HCT116 (cell line): Measurements from ENCODE around the gene KIRREL3. TPM values are rescaled to one million over a fixed set of nuclear protein-coding genes. Genes with fewer than 3 reads are reported as not detected.

Experiments used
- ATAC-seq: fragments of 200-7000 bp; cut with Tn5 transposase; 2 replicates; pipeline ENCODE4 v1.9.1; 2020; ENCODE audit warnings: mild to moderate bottlenecking, moderate library complexity
- BruUV-seq: library from RNA; stranded (reverse); fragments of 400-500 nt; replicated peaks from 2 replicates; lab custom pipeline; 2021; lab: Mats Ljungman, UMichigan
- CTCF ChIA-PET: fragments of 300-600 bp; sonication (Branson Sonifier 250); formaldehyde crosslinking; loops from one replicate; lab custom pipeline; 2021; ENCODE audit warnings: antibody characterized with exemption; lab: Charles Lee
- POLR2A ChIA-PET: fragments of 300-600, 350-600 bp; sonication (Branson Sonifier 250); formaldehyde crosslinking; loops from one replicate; lab custom pipeline; 2021; ENCODE audit warnings: antibody characterized with exemption; lab: Charles Lee
- RAD21 ChIA-PET, 2 experiments: fragments of 300-600 bp; sonication (Branson Sonifier 250); formaldehyde crosslinking; loops; one replicate each; lab custom pipeline; 2023; ENCODE audit warnings: low total read pairs in 2 of 2; ENCODE audit not compliant: uncharacterized antibody in 2 of 2, unreplicated experiment in 2 of 2, low non-redundant PET in 1 of 2; lab: Charles Lee
- DNase-seq: peaks from one replicate; pipeline ENCODE4 v3.0.0-alpha.2; 2010; ENCODE audit warnings: low read depth, low spot score
- H2AFZ ChIP-seq: fragments of 200-600 bp; shearing (Covaris generic), sonication (generic); 2 replicates; pipeline ENCODE4 v1.6.1; 2017; ENCODE audit warnings: low read depth, mixed run types, mixed read lengths, antibody characterized with exemption, low read length; ENCODE audit not compliant: poor library complexity, severe bottlenecking
- H3K27ac ChIP-seq: 2 replicates; pipeline ENCODE4 v1.5.1; 2012; ENCODE audit warnings: low read depth, low read length
- H3K27me3 ChIP-seq: fragments of 200-600 bp; sonication (generic); 2 replicates; pipeline ENCODE4 v1.6.1; 2016; ENCODE audit warnings: mixed run types, low read length, mixed read lengths; ENCODE audit not compliant: insufficient read depth
- H3K36me3 ChIP-seq, 2 experiments: fragments of 200-500 bp in 1 of 2; fragments of 200-600 bp in 1 of 2; sonication (Bioruptor generic) in 1 of 2; sonication (generic) in 1 of 2; 2 replicates each; pipeline versions ENCODE4 v1.5.1 to v1.6.1; 2014 to 2016; ENCODE audit warnings: low read length in 2 of 2, inconsistent platforms in 1 of 2, mixed read lengths in 1 of 2, mixed run types in 1 of 2; ENCODE audit not compliant: insufficient read depth in 2 of 2, control insufficient read depth in 1 of 2
- H3K4me1 ChIP-seq, 2 experiments: fragments of 200-600 bp in 1 of 2; sonication (generic) in 1 of 2; 2 replicates each; pipeline versions ENCODE4 v1.5.1 to v1.6.1; 2012 to 2017; ENCODE audit warnings: low read length in 2 of 2, inconsistent platforms in 1 of 2, mild to moderate bottlenecking in 1 of 2, mixed read lengths in 1 of 2, mixed run types in 1 of 2, moderate library complexity in 1 of 2; ENCODE audit not compliant: insufficient read depth in 2 of 2, control insufficient read depth in 1 of 2
- H3K4me2 ChIP-seq: fragments of 200-600 bp; sonication (generic); 2 replicates; pipeline ENCODE4 v1.6.1; 2017; ENCODE audit warnings: mixed run types, low read length, mixed read lengths
- H3K4me3 ChIP-seq, 2 experiments: fragments of 200-600 bp in 1 of 2; sonication (generic) in 1 of 2; replicated peaks in 1 of 2; 2 replicates each; pipeline ENCODE4 v1.5.1; 2011 to 2016; ENCODE audit warnings: low read length in 2 of 2, control low read depth in 1 of 2, low read depth in 1 of 2, mild to moderate bottlenecking in 1 of 2, mixed read lengths in 1 of 2, mixed run types in 1 of 2
- H3K79me2 ChIP-seq: fragments of 200-600 bp; sonication (generic); 2 replicates; pipeline ENCODE4 v1.6.1; 2017; ENCODE audit warnings: mild to moderate bottlenecking, mixed run types, low read length, moderate library complexity, mixed read lengths; ENCODE audit not compliant: insufficient read depth
- H3K9ac ChIP-seq: fragments of 200-600 bp; sonication (generic); 2 replicates; pipeline ENCODE4 v1.6.1; 2016; ENCODE audit warnings: low read length, mixed read lengths
- H3K9me2 ChIP-seq: fragments of 200-600 bp; sonication (generic), shearing (Covaris generic); 2 replicates; pipeline ENCODE4 v1.6.1; 2017; ENCODE audit warnings: mixed run types, mild to moderate bottlenecking, moderate library complexity; ENCODE audit not compliant: insufficient read depth
- H3K9me3 ChIP-seq, 2 experiments: fragments of 200-500 bp in 1 of 2; fragments of 200-600 bp in 1 of 2; sonication (Bioruptor generic) in 1 of 2; sonication (generic) in 1 of 2; 2 replicates each; pipeline ENCODE4 v1.6.1; 2014 to 2017; ENCODE audit warnings: low read length in 2 of 2, mixed read lengths in 2 of 2, inconsistent platforms in 1 of 2, low read depth in 1 of 2, mild to moderate bottlenecking in 1 of 2, mixed run types in 1 of 2, moderate library complexity in 1 of 2; ENCODE audit not compliant: control insufficient read depth in 1 of 2, insufficient read depth in 1 of 2
- H4K20me1 ChIP-seq: fragments of 200-600 bp; sonication (generic), shearing (Covaris generic); 2 replicates; pipeline ENCODE4 v1.6.1; 2017; ENCODE audit warnings: mixed run types, mild to moderate bottlenecking, moderate library complexity; ENCODE audit not compliant: insufficient read depth
- ATF3 ChIP-seq: IDR thresholded peaks from 2 replicates; pipeline ENCODE4 v1.6.1; 2012
- CBX3 ChIP-seq: IDR thresholded peaks from 2 replicates; pipeline ENCODE4 v1.6.1; 2012; ENCODE audit warnings: low read depth
- CEBPB ChIP-seq: IDR thresholded peaks from 2 replicates; pipeline ENCODE4 v1.6.1; 2012; ENCODE audit warnings: low read depth
- CTCF ChIP-seq, 3 experiments: fragments of 200-600 bp in 1 of 3; sonication (generic) in 1 of 3; IDR thresholded peaks in 2 of 3; conservative IDR thresholded peaks in 1 of 3; 2 replicates each; pipeline ENCODE4 v1.5.1; 2012 to 2017; ENCODE audit warnings: low read depth in 2 of 3, low read length in 2 of 3, antibody characterized with exemption in 1 of 3, borderline replicate concordance in 1 of 3, control low read depth in 1 of 3, mild to moderate bottlenecking in 1 of 3, mixed read lengths in 1 of 3, mixed run types in 1 of 3, moderate library complexity in 1 of 3; ENCODE audit not compliant: insufficient read depth in 1 of 3
- EGR1 ChIP-seq: IDR thresholded peaks from 2 replicates; pipeline ENCODE4 v1.6.1; 2012; ENCODE audit warnings: low read depth
- ELF1 ChIP-seq: IDR thresholded peaks from 2 replicates; pipeline ENCODE4 v1.6.1; 2012; ENCODE audit warnings: low read depth, borderline replicate concordance
- EZH2 ChIP-seq: fragments of 200-600 bp; sonication (generic); IDR thresholded peaks from 2 replicates; pipeline ENCODE4 v1.6.1; 2017; ENCODE audit warnings: antibody characterized with exemption, mixed run types
- EZH2phosphoT487 ChIP-seq: fragments of 200-600 bp; IDR thresholded peaks from 2 replicates; pipeline ENCODE4 v1.6.1; 2018; ENCODE audit warnings: antibody characterized with exemption, borderline replicate concordance
- FOSL1 ChIP-seq: IDR thresholded peaks from 2 replicates; pipeline ENCODE4 v1.6.1; 2012; ENCODE audit warnings: low read depth
- JUND ChIP-seq: IDR thresholded peaks from 2 replicates; pipeline ENCODE4 v1.6.1; 2012
- MAX ChIP-seq: IDR thresholded peaks from 2 replicates; pipeline ENCODE4 v1.6.1; 2012
- POLR2A ChIP-seq: IDR thresholded peaks from 2 replicates; pipeline ENCODE4 v1.7.0; 2011; ENCODE audit warnings: borderline replicate concordance; ENCODE audit not compliant: insufficient read depth, insufficient read length; ENCODE audit errors: extremely low read depth
- POLR2AphosphoS5 ChIP-seq: IDR thresholded peaks from 2 replicates; pipeline ENCODE4 v1.6.1; 2011; ENCODE audit warnings: mild to moderate bottlenecking, low read depth, low read length, moderate library complexity
- RAD21 ChIP-seq: IDR thresholded peaks from 2 replicates; pipeline ENCODE4 v1.6.1; 2012; ENCODE audit warnings: low read depth, mild to moderate bottlenecking
- REST ChIP-seq: IDR thresholded peaks from 2 replicates; pipeline ENCODE4 v1.6.1; 2012; ENCODE audit warnings: low read depth
- SP1 ChIP-seq: IDR thresholded peaks from 2 replicates; pipeline ENCODE4 v1.6.1; 2012; ENCODE audit warnings: low read depth
- ZBTB33 ChIP-seq: IDR thresholded peaks from 2 replicates; pipeline ENCODE4 v1.6.1; 2011; ENCODE audit warnings: mild to moderate bottlenecking, low read length, moderate library complexity; ENCODE audit not compliant: insufficient replicate concordance; ENCODE audit errors: extremely low read depth
- ZFX ChIP-seq: fragments of 450-650 bp; IDR thresholded peaks from 2 replicates; pipeline ENCODE4 v1.6.1; 2017
- intact Hi-C: fragments of 100-400 bp; cut with micrococcal nuclease; formaldehyde crosslinking; loops from 2 replicates; pipeline ENCODE4 v1.10.0; 2022
- total RNA-seq: library from RNA; stranded (reverse); gene quantifications from one replicate; pipeline ENCODE4 v1.2.1, GENCODE V29; 2021; ENCODE audit not compliant: unreplicated experiment

Gene KIRREL3
- total RNA-seq, 1 experiment from 2014 or later: not detected

- peak overlapping the region; percentile 28 for H3K9ac ChIP-seq
- H2AFZ ChIP-seq: peak overlapping the region; percentile 82
- no peak overlapping the region for H3K4me3 ChIP-seq
- peaks cover 2 to 7% of the 10 kb centered on the region in 2 experiments; a peak in 3 of 4 replicates for H3K4me1 ChIP-seq
- no peak overlapping the region for H3K27ac ChIP-seq
- H3K79me2 ChIP-seq: no peaks in the 10 kb centered on the region
- intact Hi-C loops: loop anchor here (1.0 kb wide), 2 partner anchors 39 to 170 kb away; no protein-coding TSS in a partner anchor
- no peaks in the 10 kb centered on the region for H4K20me1 ChIP-seq
- peak overlapping the region; percentile 59 for H3K4me2 ChIP-seq
- H3K27me3 ChIP-seq: no peaks in the 10 kb centered on the region
- DNase-seq (peak; percentile 79), ATAC-seq (peak; percentile 90)
- no TSS peak for BruUV-seq
- ChIA-PET POLR2A (interaction anchor here (0.9 kb wide), 1 partner anchor 37 kb away, joined by 3 read pairs; no protein-coding TSS in a partner anchor), CTCF (interaction anchor here (0.6 to 2.8 kb wide), 30 partner anchors 9 to 1027 kb away, joined by 3 to 74 read pairs (median 4); partner anchors contain the start of genes DCPS and HYLS1), RAD21 (interaction anchor here (0.6 to 1.7 kb wide), 7 partner anchors 37 to 181 kb away, joined by 3 to 10 read pairs (median 6); no protein-coding TSS in a partner anchor)
- no peaks in the 10 kb centered on the region for H3K9me2 ChIP-seq
- H3K9me3 ChIP-seq: no peaks in the 10 kb centered on the region
- H3K36me3 ChIP-seq: no peaks in the 10 kb centered on the region
- no peak for TF ChIP-seq SP1
- TF ChIP-seq EZH2phosphoT487: no peak
- TF ChIP-seq CTCF (IDR thresholded peaks at IDR 0.05 in 2 of 3, conservative IDR thresholded peaks at IDR 0.05 in 1 of 3; ENCODE audit: borderline replicate concordance in 1 of 3, insufficient read depth in 1 of 3, low read depth in 2 of 3, low read length in 2 of 3): peak; percentile 83 to 96 (median 95)
- TF ChIP-seq EGR1: no peak
- TF ChIP-seq ATF3: no peak; the same call in 1 of the 2 replicates
- TF ChIP-seq POLR2AphosphoS5: 0 out of 2 replicates have a peak, but pooled peaks have one; percentile 47
- no peak for TF ChIP-seq FOSL1
- peak; percentile 77; the same call in 1 of the 2 replicates for TF ChIP-seq ELF1
- no peak for TF ChIP-seq CEBPB
- TF ChIP-seq ZBTB33: no peak
- TF ChIP-seq EZH2: no peak
- TF ChIP-seq MAX: peak; percentile 86
- no peak for TF ChIP-seq POLR2A
- peak; percentile 78; the same call in 1 of the 2 replicates for TF ChIP-seq CBX3
- TF ChIP-seq JUND: no peak
- TF ChIP-seq RAD21: peak; percentile 81
- no peak for TF ChIP-seq ZFX
- no peak for TF ChIP-seq REST
These were observed 519.9 kb downstream of the KIRREL3 start for GRCh38 chr11:126480410-126481302.
